Activated CD8-positive, alpha-beta T cell treated with anti-CD3 and anti-CD28 coated beads, Interleukin-2, amount 10 ng/mL, durations not matched to agents 7 days and 5 days (primary cell): ENCODE results near the gene GRM4. TPM values are rescaled to one million over a fixed set of nuclear protein-coding genes. Genes with fewer than 3 reads are reported as not detected.
A peak's percentile ranks its signal among the peaks of the same experiment; 100 is the strongest.

ENCODE experiments used
- ATAC-seq: fragments of 150-1000 bp; cut with Tn5 transposase; one replicate; pipeline ENCODE4 v1.10.0; 2021; ENCODE audit warnings: moderate library complexity
- CTCF ChIA-PET: fragments of 350-600 bp; sonication (Branson Sonifier 250); formaldehyde crosslinking; loops from one replicate; lab custom pipeline; 2021; ENCODE audit warnings: antibody characterized with exemption; lab: Charles Lee
- POLR2A ChIA-PET: fragments of 350-600 bp; sonication (Branson Sonifier 250); formaldehyde crosslinking; loops from one replicate; lab custom pipeline; 2021; ENCODE audit warnings: antibody characterized with exemption; lab: Charles Lee
- DNase-seq: peaks from one replicate; pipeline ENCODE4 v3.0.0-alpha.2; 2020
- H3K27ac Mint-ChIP-seq: one replicate; pipeline ENCODE4 v1.8.0; 2021; ENCODE audit warnings: mild to moderate bottlenecking, mixed read lengths
- H3K27me3 Mint-ChIP-seq: one replicate; pipeline ENCODE4 v1.8.0; 2021; ENCODE audit warnings: low read depth, mixed read lengths
- H3K36me3 Mint-ChIP-seq: one replicate; pipeline ENCODE4 v1.8.0; 2021; ENCODE audit warnings: low read depth, mixed read lengths
- H3K4me1 Mint-ChIP-seq: one replicate; pipeline ENCODE4 v1.8.0; 2021; ENCODE audit warnings: low read depth, mixed read lengths
- H3K4me3 Mint-ChIP-seq: one replicate; pipeline ENCODE4 v1.8.0; 2021; ENCODE audit warnings: mild to moderate bottlenecking, mixed read lengths
- H3K9me3 Mint-ChIP-seq: one replicate; pipeline ENCODE4 v1.8.0; 2022; ENCODE audit warnings: mixed read lengths; ENCODE audit not compliant: insufficient read depth
- total RNA-seq, 2 experiments: library from RNA; stranded (reverse); gene quantifications; one replicate each; pipeline ENCODE4 v1.2.3, GENCODE V29; 2021

GRM4 gene
- total RNA-seq, 2 experiments from 2014 or later = not detected

GRCh38 chr6:34138191-34138590 lies 7.7 kb downstream of the GRM4 start:
- ChIA-PET POLR2A (no interaction called here), CTCF (interaction anchor here (0.7 to 1.5 kb wide), 2 partner anchors 13 to 367 kb away, joined by 3 to 5 read pairs; no protein-coding TSS in a partner anchor)
- ATAC-seq (no peak), DNase-seq (no peak)
- Mint-ChIP-seq H3K36me3 (no peaks in the 10 kb centered on the region), H3K9me3 (no peaks in the 10 kb centered on the region), H3K27ac (no peak overlapping the region), H3K4me1 (no peaks in the 10 kb centered on the region), H3K4me3 (no peak overlapping the region), H3K27me3 (peaks cover 54% of the 10 kb centered on the region)

DNA sequence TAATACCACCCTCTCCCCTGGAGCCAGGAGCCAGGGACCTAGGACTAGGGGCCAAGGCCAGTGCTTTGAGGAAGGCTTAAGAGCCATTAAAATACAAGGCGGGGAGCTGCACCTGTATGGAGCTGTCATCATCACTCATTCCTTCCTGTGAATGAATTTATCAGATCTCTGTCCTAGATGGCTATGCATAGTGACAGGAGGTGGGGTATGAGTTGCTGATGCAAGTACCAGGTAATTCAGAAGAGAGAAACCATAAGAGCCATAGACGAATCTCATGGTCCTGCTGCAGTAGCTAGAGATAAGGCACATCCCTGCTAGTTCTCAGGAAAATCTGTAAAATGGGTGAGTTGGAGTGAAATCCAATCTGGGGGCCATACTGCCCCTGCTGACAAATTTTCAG lies 10.3 kb downstream of the GRM4 start:
- Mint-ChIP-seq H3K27ac (no peak overlapping the region), H3K4me3 (no peak overlapping the region), H3K9me3 (no peaks in the 10 kb centered on the region), H3K27me3 (peaks cover 40% of the 10 kb centered on the region), H3K4me1 (no peaks in the 10 kb centered on the region), H3K36me3 (no peaks in the 10 kb centered on the region)
- ATAC-seq = no peak
- no peak for DNase-seq
- POLR2A ChIA-PET = no interaction called here
- CTCF ChIA-PET = interaction anchor here (0.9 kb wide), 1 partner anchor 9 kb away, joined by 3 read pairs; no protein-coding TSS in a partner anchor

DNA sequence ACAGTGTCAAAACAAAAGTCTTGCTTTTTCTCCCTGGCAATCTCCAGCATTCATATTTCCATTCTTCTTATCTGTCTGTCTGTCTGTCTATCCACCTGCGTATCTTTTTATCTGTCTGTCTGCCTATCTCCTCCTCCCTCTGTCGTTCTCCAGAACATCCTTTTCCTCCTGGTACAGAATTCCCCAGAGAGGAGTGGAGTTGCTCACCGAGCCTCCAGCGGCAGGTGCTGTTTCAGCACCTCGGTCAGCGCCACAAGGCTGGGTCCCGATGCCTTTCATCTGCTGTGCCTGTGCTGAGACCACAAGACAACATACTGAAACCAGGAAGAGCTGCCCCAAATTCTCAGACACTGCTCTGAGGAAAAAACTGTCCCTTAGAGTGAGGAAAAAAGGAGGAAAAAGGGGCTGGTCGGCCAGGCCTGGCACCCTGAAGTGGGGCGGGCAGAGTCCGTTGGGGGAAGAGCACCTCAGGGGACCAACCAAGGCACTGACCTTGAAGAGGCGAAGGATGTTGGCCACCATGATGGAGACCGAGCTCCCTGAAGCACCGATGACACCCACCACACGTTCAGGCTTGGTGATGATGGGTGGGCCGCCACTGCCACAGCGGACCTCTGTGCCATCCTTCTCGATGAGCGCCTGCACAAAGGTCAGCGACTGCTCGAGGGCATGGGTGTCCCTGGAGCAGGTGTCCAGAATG lies 13.3 kb downstream of the GRM4 start:
- no peak overlapping the region for H3K27ac Mint-ChIP-seq
- no peaks in the 10 kb centered on the region for H3K36me3 Mint-ChIP-seq
- DNase-seq = peak; percentile 70
- no peaks in the 10 kb centered on the region for H3K4me1 Mint-ChIP-seq
- CTCF ChIA-PET = no interaction called here
- H3K27me3 Mint-ChIP-seq = peaks cover 22% of the 10 kb centered on the region
- no peaks in the 10 kb centered on the region for H3K9me3 Mint-ChIP-seq
- H3K4me3 Mint-ChIP-seq = no peak overlapping the region
- POLR2A ChIA-PET = interaction anchor here (0.6 kb wide), 1 partner anchor 31 kb away, joined by 3 read pairs; no protein-coding TSS in a partner anchor
- peak; percentile 75 for ATAC-seq

DNA sequence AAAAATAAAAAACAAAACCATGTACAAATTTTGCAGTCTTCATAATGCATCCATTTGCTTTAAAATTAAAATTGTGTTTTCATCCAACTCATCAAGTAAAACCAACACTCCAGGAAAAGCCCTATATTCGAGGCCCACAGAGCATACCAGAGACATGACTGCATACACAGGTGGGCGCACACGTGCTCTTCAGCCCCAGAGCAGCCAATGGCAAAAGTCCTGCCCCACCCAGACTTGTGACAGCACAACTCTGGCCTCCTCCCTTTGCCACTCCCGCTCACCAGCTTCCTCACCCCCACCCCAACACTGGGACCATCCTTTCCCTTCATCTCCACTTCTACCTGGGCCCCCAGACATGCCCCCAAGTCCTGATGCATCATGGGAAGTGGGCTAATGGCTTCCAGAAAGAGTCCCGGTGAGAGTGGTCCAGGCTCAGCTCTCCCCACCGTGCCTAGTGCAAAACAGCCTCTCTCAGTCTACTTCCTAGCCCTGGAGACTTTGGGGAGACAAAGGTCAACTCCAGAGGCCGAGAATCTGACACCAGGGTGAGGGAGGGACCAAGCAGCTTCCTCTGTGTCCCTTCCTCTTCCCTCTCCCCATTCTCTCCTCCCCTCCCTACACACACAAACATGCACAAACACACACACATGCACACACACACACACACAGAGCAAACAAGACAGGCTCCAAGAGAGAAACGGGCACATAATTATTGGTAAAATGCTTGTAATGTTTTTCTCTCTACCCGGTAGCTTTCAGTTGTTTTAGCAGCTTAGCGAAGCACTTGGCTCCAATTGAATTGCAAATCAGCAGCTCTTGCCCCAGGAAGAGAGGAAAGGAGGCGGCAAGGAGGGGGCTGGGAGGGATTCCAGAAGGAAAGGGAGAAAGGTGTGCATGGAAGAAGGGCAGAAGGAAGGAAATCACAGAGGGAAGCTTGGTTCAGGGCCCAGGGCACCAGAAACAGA lies 14.3 kb downstream of the GRM4 start:
- POLR2A ChIA-PET = interaction anchor here (0.6 kb wide), 1 partner anchor 400 kb away, joined by 3 read pairs; no protein-coding TSS in a partner anchor
- peaks cover 22% of the 10 kb centered on the region for H3K27me3 Mint-ChIP-seq
- H3K4me1 Mint-ChIP-seq = no peaks in the 10 kb centered on the region
- no peaks in the 10 kb centered on the region for H3K9me3 Mint-ChIP-seq
- ATAC-seq (no peak), DNase-seq (no peak)
- H3K27ac Mint-ChIP-seq = no peak overlapping the region
- no peaks in the 10 kb centered on the region for H3K36me3 Mint-ChIP-seq
- CTCF ChIA-PET = no interaction called here
- H3K4me3 Mint-ChIP-seq = no peak overlapping the region

DNA sequence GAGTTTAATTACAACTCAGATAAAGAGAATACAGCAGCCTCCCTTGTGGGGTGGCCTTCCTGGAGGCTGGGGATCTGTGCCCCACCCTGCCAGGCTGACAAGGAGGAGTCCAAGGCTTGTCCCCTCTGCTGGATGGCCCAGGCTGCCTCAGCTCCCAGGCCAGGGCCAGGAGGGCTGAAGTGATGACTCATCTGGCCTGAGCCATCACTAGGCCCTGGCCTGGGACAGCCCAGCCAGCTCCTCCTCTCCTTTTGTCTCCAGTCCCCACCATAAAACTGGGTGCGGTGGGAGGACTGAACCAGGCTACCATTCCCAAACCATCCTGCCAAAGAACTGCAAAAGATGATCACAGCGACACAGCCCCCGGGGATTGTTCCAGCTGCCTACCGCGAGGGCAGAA lies 15.0 kb downstream of the GRM4 start:
- Mint-ChIP-seq H3K4me3 (no peak overlapping the region), H3K36me3 (no peaks in the 10 kb centered on the region), H3K27me3 (peaks cover 16% of the 10 kb centered on the region), H3K27ac (no peak overlapping the region), H3K9me3 (no peaks in the 10 kb centered on the region), H3K4me1 (no peaks in the 10 kb centered on the region)
- ATAC-seq (no peak), DNase-seq (no peak)
- ChIA-PET POLR2A (no interaction called here), CTCF (no interaction called here)

DNA sequence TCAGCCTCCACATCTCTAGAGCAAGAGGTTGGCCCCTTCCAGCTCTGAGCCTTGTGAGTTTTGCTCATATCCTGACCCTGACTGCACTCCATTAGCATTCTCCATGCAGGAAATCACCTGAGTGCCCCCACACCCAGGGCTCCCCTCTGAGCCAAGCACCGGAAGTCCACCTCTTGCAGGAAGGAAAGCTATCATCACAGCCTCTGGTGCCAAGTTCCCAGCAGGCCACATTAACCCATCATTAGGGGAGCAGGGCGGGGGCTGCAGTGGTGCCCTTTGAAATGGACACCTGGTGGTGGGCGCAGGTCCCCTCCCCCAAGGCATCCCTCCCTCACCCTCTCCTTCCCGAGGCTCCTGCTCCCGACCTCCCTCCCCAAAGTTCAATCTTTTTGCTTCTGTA lies 16.1 kb downstream of the GRM4 start:
- ChIA-PET POLR2A (no interaction called here), CTCF (no interaction called here)
- DNase-seq (no peak), ATAC-seq (no peak)
- Mint-ChIP-seq H3K36me3 (no peaks in the 10 kb centered on the region), H3K9me3 (no peaks in the 10 kb centered on the region), H3K27me3 (peaks cover 14% of the 10 kb centered on the region), H3K27ac (no peak overlapping the region), H3K4me1 (no peaks in the 10 kb centered on the region), H3K4me3 (no peak overlapping the region)

DNA sequence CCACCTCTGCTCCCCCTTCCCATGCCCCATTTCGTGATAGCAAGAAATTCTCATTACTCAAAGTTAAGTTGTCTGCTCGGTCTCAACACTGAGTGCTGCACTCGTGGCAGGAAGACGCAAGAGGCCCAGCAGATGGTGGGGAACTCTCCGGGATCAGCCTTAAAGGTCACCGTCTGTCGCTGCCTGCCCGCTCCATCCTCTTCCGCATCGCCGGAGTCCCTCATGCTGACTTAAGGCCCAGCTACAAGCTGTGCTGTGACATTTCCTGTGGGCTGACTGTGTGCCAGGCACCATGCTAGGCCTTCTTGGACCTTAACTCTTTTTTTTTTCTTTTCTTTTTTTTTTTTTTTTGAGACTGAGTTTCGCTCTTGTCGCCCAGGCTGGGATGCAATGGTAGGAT lies 17.8 kb downstream of the GRM4 start:
- Mint-ChIP-seq H3K9me3 (no peaks in the 10 kb centered on the region), H3K27me3 (peaks cover 12% of the 10 kb centered on the region), H3K36me3 (no peaks in the 10 kb centered on the region), H3K27ac (no peak overlapping the region), H3K4me3 (no peak overlapping the region), H3K4me1 (no peaks in the 10 kb centered on the region)
- ChIA-PET POLR2A (no interaction called here), CTCF (no interaction called here)
- ATAC-seq (no peak), DNase-seq (no peak)

DNA sequence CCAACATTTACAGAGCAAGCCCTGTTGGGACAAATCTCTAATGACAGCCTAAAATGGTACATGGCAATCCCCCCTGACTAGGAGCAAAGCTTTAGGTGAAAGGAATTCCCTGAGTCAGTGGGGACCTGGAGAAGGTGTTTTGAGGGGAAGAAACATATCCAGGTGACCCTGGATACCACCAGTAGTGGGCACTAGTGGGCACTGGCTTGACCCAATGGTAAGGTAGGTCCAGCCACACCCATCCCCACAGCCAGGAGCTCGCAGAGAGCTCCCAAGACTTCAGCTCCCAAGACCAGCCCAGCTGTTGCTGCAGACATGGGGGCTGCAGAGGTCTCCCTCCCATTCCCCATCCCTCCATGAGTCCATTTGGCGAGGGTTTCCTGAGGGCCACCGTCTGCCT lies 19.5 kb downstream of the GRM4 start:
- Mint-ChIP-seq H3K9me3 (no peaks in the 10 kb centered on the region), H3K4me3 (no peak overlapping the region), H3K36me3 (no peaks in the 10 kb centered on the region), H3K4me1 (no peaks in the 10 kb centered on the region), H3K27me3 (peaks cover 4% of the 10 kb centered on the region), H3K27ac (no peak overlapping the region)
- POLR2A ChIA-PET = no interaction called here
- ATAC-seq = no peak
- CTCF ChIA-PET = interaction anchor here (0.8 to 1.0 kb wide), 2 partner anchors 9 to 32 kb away, joined by 3 read pairs; no protein-coding TSS in a partner anchor
- no peak for DNase-seq

DNA sequence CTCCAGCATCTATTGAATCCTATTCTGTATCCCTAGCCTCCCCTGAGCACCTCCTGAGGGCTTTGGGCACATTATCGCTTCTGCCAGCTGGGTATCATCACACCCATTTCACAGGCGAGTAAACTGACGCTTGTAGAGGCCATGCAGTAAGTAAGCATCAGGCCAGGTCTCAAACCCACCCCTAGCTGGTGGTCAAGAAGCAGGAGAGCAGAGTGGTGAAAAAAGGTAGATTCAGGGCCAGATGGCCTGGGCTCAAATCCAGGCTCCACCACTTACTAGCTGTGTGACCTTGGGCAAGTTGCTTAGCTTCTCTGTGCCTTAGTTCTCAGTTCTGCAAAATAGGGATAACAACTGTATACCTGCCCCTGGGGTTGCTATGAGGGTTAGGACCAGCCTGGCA lies 19.9 kb downstream of the GRM4 start:
- Mint-ChIP-seq H3K9me3 (no peaks in the 10 kb centered on the region), H3K27ac (no peak overlapping the region), H3K36me3 (no peaks in the 10 kb centered on the region), H3K27me3 (peaks cover 3% of the 10 kb centered on the region), H3K4me3 (no peak overlapping the region), H3K4me1 (peaks cover 4% of the 10 kb centered on the region)
- no peak for ATAC-seq
- ChIA-PET CTCF (interaction anchor here (1.0 kb wide), 1 partner anchor 10 kb away, joined by 3 read pairs; no protein-coding TSS in a partner anchor), POLR2A (no interaction called here)
- DNase-seq = no peak

GRCh38 chr6:34120953-34121675 lies 24.8 kb downstream of the GRM4 start:
- Mint-ChIP-seq H3K27ac (no peak overlapping the region), H3K9me3 (no peaks in the 10 kb centered on the region), H3K36me3 (no peaks in the 10 kb centered on the region), H3K27me3 (peaks cover 2% of the 10 kb centered on the region), H3K4me1 (peaks cover 9% of the 10 kb centered on the region), H3K4me3 (no peak overlapping the region)
- POLR2A ChIA-PET = no interaction called here
- ATAC-seq (peak; percentile 53), DNase-seq (no peak)
- CTCF ChIA-PET = no interaction called here

GRCh38 chr6:34115915-34116314 lies 30.0 kb downstream of the GRM4 start:
- no peaks in the 10 kb centered on the region for H3K36me3 Mint-ChIP-seq
- no peaks in the 10 kb centered on the region for H3K9me3 Mint-ChIP-seq
- ATAC-seq (no peak), DNase-seq (no peak)
- H3K4me1 Mint-ChIP-seq = peaks cover 5% of the 10 kb centered on the region
- H3K4me3 Mint-ChIP-seq = no peak overlapping the region
- CTCF ChIA-PET = no interaction called here
- peaks cover 10% of the 10 kb centered on the region for H3K27me3 Mint-ChIP-seq
- H3K27ac Mint-ChIP-seq = no peak overlapping the region
- POLR2A ChIA-PET = no interaction called here
